H1 (cell line): ENCODE data around the gene TUBA4B. TPM values are rescaled to one million over a fixed set of nuclear protein-coding genes. Genes with fewer than 3 reads are reported as not detected.

ENCODE experiments used
- CHD1 ChIP-seq: IDR thresholded peaks from 2 replicates; pipeline ENCODE4 v1.6.1; 2012; ENCODE audit warnings: low read depth, low read length, improper control_type of control experiment
- CHD2 ChIP-seq: IDR thresholded peaks from 2 replicates; pipeline ENCODE4 v1.6.1; 2012; ENCODE audit warnings: low read length, improper control_type of control experiment
- RBBP5 ChIP-seq: IDR thresholded peaks from 2 replicates; pipeline ENCODE4 v1.7.1; 2012; ENCODE audit warnings: low read depth, mild to moderate bottlenecking, inconsistent platforms, low read length, moderate library complexity, borderline replicate concordance
- RFX5 ChIP-seq: IDR thresholded peaks from 2 replicates; pipeline ENCODE4 v1.6.1; 2011; ENCODE audit warnings: low read depth, low read length, improper control_type of control experiment, borderline replicate concordance
- polyA plus RNA-seq, 7 experiments: library from polyadenylated mRNA; depleted of rRNA in 3 of 7; stranded (reverse) in 5 of 7; unstranded in 2 of 7; fragments of >200 nt in 5 of 7; fragments of 200-250 nt in 2 of 7; gene quantifications; 1 replicate in 5 of 7; 2 replicates in 1 of 7; 4 replicates in 1 of 7; pipeline versions ENCODE4 v1.2.1 to v1.2.3, GENCODE V29; 2011 to 2013; ENCODE audit warnings: missing spikeins in 2 of 7, mixed read lengths in 2 of 7
- total RNA-seq: library from RNA; stranded (reverse); fragmentation: NEBNext Ultra II Directional; extraction: Animal tissue kit (Norgen Biotek cat#: 25700); gene quantifications from 2 replicates; pipeline ENCODE4 v1.2.1, GENCODE V29; 2021

TUBA4B gene
- total and polyA plus RNA-seq, 2 of the 8 experiments (the other 6 are each of a cell fraction or from before 2014, with no cell fraction given) = 0.08 to 0.24 TPM

GRCh38 chr2:219289537-219290361 lies 36.7 kb downstream of the TUBA4B start (continued):
- TF ChIP-seq CHD1 (no peak), RBBP5 (no peak), RFX5 (no peak), CHD2 (no peak)
